ENCODE data around the gene KRT17. TPM values are rescaled to one million over a fixed set of nuclear protein-coding genes. Genes with fewer than 3 reads are reported as not detected.

KRT17 gene
- 1 to 10 TPM; 1.2 to 4.0 (median 1.9) TPM for polyA plus RNA-seq (ENCODE audit: insufficient read length in 4 of 4)

DNA sequence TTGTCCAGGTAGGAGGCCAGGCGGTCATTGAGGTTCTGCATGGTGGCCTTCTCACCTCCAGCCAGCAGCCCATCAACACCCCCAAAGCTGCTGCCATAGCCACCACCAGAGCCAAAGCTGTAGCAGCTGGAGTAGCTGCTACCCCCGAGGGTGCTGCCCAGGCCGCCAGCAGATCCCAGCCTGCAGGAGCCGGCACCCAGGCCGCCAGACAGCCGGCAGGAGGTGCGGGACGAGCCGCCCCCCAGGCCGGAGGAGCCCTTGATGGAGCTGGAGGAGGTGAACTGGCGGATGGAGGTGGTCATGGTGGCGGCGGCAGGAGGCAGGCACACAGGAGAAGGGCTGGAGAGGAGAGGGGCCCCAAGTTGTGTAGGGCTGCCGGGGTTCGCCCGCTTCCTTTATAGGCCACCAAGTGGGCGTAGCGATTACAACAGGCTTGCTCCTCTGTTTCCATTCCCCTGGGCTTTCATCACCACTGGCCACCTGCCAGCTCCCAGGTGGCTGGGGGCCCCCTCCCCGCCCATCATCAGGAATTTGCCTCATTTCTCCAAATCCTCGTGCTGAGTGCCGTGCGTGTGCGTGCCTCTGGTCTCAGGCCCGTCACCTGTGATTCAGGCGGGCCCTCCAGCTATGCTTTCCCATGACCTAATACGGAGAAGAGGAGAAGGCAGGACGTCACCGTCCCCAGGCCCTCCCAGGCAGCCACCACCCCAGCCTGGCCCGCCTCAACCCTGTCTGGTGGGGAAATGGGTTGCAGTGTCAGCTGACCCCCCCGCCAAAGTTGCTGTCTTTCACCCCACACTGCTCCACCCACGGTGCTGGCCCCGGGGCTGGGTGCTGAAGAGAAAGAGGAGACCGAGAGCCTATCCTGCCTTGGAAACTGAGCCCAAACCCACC is at the start of gene KRT17:
KRT17 (minus strand) TSS at position 368 of the 894 bp plus-strand sequence; CDS start at position 302, 66 bp downstream.
- DNase-seq (ENCODE audit: low read depth in 4 of 4, low spot score in 3 of 4) = no peak

DNA sequence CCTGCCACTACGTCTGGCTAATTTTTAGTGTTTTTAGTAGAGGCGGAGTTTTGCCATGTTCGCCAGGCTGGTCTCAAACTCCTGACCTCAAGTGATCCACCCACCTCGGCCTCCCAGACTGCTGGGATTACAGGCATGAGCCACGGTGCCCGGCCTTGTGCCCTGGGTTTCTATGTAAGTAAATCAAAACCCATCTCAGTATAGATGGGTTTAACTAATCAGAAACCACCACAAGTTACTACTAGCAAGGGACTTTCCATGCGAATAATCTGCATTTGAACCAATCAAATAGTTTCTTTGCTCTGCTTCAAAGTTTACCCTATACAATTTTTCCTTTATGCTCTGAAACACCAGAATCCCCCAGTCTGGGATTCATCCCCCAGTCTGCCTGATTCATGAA is 47.8 kb upstream of the KRT17 start:
- DNase-seq (ENCODE audit: low read depth in 4 of 4, low spot score in 3 of 4) = no peak

DNA sequence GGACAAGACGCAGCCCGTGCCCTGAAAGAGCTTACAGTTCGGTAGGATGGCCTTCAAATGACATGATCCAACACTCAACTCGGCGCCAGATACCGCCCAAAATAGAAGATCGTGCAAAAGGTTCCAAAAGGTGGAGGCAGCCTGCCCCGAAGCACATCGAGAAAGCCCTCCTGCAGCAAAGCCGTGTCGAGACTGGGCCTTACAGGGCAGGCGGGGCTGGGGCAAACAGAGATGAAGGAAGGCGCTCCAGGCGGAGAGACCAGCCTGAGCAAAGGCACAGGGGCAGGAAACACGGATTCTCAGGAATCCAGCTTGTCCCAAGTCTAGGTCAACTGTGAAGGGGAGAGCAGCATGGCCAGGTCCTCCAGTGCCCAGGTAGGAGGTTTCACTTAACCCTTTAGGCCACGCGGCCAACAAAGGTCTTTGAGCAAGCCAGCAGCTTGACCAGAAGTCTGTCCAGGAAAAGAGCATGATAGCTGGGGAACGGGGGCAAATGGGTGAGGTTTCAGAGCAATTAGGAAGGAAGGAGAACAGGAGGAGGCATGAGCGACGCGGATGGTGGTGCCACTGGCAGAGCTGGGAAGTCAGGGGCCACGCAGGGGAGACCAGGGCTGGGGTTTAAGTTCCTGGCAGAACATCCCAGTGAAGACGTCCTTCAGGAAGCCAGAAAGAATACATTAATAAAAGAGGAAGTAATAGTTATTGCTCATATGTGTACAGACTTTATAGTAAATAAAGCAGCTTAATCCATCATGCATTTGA is 43.1 kb upstream of the KRT17 start:
- DNase-seq (ENCODE audit: low read depth in 4 of 4, low spot score in 3 of 4) = no peak

DNA sequence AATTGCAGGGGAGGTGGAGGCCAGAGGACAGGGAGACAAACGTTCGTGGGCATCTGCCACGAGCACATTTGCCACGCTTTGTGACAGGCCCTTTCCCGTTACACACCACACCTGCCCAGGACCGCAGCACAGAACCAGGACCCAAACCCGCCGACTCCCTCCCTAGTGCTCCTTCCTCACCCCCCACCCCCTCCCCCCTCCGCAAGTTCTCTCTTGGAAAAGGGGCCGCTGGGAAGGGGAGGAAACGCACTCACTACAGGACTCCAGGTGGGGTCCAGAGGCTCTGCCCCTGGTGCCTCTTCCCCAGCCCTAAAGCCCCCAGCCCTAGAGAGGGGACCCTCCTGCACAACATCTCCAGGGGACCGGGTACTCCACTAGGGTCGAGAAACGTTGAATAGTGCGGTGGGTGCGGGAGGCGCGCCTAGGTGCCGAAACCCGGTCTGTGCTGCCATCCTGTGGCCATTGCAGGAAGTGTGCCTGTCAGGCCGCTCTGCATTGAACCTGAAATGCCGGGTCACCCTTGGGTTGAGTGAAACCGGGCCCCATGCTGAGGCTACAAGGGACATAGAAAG is 42.4 kb upstream of the KRT17 start:
- peak in 1 of 4 donors; percentile 68 for DNase-seq (ENCODE audit: low read depth in 4 of 4, low spot score in 3 of 4)

DNA sequence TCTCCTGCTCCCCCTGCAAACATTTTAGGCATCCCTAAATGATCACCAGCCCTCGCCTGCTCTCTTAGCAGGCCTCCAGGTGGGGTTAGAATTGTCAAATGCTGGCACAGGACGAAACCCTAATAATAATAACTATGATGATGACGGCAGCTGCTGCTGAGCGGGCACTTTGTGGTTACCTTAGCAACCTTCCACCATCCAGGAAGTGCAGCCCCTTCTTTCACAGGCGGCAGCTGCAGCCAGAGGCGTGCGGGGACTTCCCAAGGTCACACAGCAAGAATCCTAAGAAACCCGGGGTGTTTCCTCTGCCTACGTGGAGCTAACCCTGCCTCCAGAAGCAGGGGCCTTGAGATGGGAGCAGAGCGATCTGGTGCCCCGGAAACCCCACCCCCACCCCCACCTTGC is 41.9 kb upstream of the KRT17 start:
- no peak for DNase-seq (ENCODE audit: low read depth in 4 of 4, low spot score in 3 of 4)

DNA sequence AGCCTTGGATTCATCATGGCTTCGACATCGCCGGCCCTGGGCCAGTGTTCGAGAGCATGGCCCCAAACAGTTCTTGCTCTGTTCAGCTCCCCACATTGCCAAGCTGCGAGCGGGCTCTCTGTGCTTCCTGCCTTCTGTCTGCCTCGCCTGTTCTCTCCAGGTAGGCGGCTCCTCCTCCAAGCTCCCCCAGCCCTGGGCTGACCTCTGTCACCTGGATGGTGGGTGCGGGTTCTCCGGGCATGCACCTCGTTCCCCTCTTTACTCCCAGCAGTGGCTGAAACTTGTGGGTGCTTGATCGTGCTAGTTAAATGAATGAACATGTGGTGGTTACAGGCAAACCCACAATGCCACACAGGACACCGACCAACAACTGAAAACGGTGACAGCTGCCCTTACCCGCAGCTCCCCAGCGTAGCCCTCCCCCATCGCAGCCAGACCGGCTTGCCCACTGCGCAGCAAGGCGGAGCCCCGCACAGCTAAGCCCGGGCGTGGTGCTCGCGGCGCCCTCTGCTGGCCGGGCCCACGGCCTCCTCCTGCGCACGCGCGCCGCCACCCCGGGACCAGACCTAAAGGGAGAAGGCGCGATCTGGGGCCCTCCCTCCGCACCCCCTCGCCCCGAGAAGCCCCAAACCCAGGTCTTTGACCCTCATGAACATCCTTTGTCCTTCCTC is 41.3 kb upstream of the KRT17 start:
- peak in 1 of 4 donors; percentile 65 for DNase-seq (ENCODE audit: low read depth in 4 of 4, low spot score in 3 of 4)

DNA sequence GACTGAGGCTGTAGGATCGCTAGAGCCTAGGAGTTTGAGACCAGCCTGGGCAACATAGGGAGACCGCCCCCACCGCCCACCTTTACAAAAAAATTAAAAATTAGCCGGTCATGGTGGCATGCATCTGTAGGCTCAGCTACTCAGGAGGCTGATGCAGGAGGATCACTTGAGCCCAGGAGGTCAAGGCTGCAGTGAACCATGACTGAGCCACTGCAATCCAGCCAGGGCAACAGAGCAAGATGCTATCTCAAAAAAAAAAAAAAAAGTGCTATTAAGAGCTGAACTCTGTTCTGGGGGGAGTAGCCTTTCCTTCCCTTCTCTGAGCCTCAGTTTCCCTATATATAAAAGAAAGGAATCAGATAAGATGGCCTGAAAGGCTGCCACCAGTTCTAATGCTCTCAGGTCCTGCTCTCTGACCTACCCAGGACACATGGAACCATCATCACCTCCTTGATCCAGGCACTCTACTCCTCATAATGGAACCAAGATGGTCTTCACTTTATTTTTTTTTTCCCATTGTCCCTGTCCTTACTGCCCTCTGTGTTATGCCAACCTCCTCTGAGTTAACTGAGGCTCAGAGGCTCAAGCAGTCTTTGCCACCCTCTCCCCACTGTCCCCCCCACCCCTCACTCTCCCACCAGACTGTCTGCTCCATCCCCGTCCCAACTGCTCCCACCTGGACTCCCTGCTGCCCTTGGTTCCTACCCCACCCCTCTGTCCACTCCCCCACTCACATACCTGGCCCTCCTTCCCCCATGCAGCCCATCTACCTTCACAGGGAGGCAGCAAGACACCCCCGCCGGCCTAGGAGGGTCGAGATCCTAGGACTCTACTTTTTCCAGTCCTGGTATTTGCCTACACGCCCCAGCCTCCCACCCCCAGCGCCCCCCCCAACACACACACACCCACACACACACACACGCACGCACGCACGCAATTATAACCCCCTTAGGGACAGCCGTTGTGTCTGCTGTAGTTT is 40.5 kb upstream of the KRT17 start:
- no peak for DNase-seq (ENCODE audit: low read depth in 4 of 4, low spot score in 3 of 4)

DNA sequence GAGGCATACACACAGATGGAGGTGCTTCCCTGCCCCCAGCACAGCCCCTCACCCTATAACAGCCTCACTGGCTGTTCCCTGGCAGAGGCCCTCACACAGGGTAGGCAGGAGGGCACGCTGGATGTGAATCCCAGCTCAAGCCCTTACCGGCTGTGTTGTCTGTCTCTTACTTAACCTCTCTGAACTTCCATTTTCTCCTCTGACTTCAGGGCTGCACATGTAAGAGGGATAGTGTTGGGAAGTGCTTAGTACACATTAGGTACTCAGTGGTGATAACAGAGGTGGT is 39.7 kb upstream of the KRT17 start:
- no peak for DNase-seq (ENCODE audit: low read depth in 4 of 4, low spot score in 3 of 4)

DNA sequence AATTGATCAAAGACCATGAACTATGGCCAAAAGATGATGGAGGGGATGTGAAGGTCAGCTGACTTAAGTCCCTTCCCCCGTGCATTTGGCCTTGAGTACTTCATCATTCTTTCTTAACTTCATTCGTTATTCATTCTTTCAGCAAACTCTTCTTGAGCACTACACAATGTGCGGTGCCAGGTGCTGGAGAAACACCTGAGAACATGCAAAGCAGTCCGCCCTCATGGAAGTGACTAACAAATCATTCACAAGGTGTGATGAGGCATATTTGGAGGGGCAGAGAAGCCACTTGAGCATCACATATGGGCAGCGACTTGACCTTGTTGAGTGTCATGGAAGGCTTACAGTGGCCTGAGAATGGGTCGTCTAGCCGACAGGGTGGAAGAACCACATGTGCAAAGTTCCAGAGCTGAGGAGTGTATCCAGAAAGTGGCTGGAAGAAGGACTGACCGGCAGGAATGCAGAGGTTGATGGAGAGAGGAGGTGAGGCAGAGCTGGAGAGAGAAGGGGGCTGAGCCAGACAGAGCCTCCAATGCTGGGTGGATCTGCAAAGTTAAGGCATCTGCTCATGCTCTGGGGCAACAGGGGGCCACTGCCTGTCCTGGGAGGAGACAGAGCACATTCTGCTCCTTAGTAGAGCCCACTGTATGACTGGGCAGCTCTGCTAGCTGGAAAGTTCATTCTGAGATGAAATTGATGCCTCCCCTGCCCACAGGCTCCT is 39.2 kb upstream of the KRT17 start:
- DNase-seq (ENCODE audit: low read depth in 4 of 4, low spot score in 3 of 4) = no peak

DNA sequence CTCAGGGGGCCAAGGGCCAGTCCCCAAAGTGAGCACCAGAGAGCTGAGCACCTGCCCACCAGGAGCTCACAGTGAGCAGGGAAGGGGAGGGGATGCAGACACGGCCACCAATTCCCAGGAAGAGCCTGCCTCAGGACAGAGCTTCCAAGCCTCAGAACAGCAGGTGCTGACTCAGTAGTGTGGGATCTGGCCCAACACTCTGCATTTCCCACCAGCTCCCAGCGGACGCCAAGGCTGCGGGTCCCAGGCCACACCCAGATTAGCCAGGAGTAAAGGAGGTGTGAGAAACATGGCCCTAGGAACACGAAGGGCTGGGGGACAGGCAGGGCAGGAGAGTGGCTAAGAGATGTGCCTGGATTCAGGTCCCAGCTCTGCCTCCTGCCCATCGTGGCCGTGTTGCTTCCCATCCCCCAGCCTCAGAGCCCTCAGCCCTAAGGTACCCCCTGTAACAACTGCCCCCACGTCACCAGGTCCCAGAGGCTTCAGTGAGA is 35.9 kb upstream of the KRT17 start:
- no peak for DNase-seq (ENCODE audit: low read depth in 4 of 4, low spot score in 3 of 4)

DNA sequence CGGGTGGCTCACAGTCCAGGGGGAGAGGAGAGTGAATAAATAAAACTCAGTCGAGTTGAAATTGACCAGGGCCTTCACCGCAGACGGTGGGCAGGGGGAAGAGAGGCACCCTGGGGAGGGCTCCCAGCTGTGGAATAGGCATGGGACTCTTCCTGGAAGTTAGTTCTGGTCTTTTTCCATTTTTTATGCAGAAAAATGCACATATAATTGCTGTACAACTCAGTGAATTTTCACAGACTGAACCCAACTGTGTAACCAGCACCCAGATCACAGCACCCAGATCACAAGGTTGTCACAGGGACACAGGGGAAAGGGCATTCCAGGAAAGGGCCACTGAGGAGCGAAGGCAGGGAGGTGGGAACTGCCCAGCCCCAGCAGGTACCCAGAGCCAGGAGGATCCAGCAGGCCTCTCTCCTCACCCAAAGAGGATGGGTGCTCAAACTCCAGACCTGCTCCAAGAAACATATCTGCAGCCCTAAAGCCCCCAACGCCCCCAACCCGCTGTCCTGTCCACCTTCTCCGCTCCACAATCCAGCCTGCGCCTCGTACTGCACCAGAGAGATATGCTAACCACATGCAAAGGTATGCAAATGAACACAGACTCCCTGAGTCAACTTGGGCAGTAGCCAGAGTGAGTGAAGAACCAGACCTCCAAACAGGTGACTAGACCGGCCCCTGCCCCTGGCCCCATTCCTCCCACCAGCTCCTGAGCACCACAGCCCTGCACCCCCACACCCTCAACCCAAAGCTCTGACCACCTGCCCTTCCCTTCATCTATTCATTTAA is 35.2 kb upstream of the KRT17 start:
- DNase-seq (ENCODE audit: low read depth in 4 of 4, low spot score in 3 of 4) = no peak

DNA sequence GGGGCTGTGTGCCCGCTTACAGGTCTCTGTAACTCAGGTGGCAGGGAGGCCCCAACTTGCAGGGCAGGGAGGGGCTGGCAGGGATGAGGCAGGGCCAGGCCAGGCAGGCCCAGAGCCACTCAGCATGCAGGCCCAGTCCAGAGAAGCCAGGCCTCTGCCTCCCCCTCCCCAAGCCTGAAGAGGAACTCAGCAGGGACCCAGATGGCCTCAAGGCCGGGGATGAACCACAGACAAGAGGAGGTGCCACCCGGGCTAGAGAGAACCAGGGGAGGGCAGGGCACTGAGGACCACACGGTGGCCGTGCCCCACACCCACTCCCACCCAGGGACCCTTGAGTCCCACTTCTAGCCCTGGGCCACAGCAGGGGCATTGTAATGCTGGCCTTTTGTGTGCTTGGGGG is 34.5 kb upstream of the KRT17 start:
- no peak for DNase-seq (ENCODE audit: low read depth in 4 of 4, low spot score in 3 of 4)

DNA sequence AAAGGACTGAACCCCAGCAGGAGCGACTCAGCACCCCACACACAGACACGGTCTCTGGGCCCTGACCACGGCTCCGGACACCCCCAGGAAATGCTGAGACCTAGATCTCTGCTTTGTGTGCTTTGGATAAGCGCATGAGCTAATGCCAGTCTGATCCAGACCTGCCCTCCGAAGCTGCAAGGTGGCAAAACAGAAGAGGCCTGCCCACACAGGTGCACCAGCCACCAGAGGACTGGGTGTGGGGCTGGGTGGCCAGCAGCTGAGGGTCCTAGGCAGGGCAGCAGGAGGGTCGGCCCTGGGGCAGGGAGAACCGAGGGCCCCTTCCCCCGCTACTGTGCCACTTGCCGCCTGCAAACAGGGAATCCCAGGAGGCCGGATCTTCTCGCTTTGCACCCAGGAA is 33.6 kb upstream of the KRT17 start:
- no peak for DNase-seq (ENCODE audit: low read depth in 4 of 4, low spot score in 3 of 4)

DNA sequence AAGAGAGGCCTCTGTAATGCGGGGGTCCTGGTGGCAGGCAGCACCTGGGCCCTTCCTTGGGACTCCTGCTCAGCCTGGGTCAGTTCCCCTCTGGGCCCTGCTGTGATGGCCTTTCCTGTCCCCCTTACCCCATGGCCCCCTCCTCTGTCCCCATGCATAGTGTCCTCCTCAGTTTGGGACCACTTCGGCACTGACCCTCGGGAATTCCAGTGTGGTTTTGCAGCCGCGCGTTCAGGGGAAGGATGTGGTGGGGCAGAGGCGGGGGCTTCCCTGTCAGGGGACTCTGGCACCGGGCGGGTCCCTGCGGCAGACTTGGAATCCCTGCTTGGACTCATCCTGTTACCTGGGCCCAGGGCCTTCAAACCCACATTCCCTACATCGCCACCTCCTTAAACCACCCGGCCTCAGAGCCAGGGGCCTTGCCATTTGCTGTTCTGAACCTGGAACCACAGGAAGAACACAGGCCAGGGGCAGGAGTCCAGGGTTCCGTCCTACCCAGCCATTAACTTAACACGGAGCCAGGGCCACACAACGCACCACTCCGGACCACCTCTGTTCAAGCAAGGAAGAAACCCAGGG is 32.9 kb upstream of the KRT17 start:
- DNase-seq (ENCODE audit: low read depth in 4 of 4, low spot score in 3 of 4) = no peak

DNA sequence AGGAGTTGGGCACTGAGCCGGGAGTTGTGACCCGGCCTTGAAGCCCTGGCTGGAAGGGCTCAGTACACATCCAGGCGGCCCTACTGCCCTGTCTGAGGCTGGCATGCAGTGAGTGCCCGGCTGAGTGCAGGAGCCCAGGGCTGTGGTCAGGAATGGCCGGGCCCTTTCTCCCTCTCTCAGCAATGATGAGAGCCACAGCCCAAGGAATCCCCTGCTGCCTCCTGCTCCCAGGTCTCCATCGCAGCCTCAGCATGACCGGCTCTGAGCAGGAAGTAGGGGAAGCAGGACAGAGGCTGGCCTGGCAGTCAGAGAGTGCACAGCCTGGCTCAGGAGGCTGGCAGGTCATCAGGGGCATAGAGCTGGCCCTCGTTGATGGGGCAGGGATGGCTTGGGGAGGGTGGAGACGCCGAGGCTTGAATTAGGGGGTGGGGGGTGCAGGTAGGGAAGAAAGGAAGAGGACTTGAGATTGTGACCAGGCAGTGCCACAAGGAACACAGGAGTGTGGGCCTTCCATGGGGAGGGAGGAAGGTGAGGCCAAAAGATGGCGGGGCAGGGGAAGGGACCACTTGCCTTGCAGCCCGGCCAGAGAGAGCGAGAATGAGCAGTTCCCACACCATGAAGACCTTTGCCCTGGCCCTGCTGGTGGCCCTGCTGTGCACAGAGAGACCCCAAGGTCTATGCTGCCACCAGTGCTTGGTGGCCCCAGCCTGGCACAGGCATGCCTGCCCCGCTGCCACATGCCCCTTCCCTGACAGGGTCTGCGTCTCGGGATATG is 32.1 kb upstream of the KRT17 start:
- DNase-seq (ENCODE audit: low read depth in 4 of 4, low spot score in 3 of 4) = no peak

DNA sequence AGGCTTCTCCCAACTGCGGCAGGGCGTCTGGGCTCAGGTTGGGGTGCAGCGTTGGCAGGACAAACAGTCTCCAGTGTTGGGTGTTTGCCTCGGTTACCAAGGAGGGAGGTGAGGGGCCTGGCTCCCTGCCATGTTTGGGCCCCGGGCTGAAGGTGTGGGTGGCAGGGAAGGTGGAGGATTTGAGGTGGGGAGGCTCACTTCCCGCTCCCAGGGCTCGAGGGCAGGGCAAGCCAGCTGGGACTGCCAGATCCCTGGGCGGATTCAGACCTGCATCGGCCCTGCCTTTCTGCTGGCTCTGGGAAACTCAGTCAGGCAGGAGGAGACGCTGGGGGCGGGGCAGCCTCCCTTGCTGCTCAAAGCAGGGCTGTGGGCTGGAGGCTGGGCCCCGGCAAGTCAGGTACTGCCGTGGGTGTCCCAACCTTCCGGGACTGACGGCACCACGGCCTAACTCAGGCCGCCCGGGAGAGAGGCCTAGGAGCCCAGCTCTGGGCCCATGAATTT is 31.3 kb upstream of the KRT17 start:
- DNase-seq (ENCODE audit: low read depth in 4 of 4, low spot score in 3 of 4) = no peak
